Activated naive CD8-positive, alpha-beta T cell treated with anti-CD3 and anti-CD28 coated beads for 36 hours (primary cell): ENCODE measurements around the gene EPB41L3. TPM values are rescaled to one million over a fixed set of nuclear protein-coding genes. Genes with fewer than 3 reads are reported as not detected.

Experiments
- DNase-seq: peaks from one replicate; pipeline ENCODE4 v3.0.0; 2021
- H3K27ac Mint-ChIP-seq: one replicate; pipeline ENCODE4 v1.8.0; 2022; ENCODE audit warnings: mild to moderate bottlenecking, moderate library complexity, mixed read lengths
- H3K27me3 Mint-ChIP-seq: one replicate; pipeline ENCODE4 v1.8.0; 2022; ENCODE audit warnings: mild to moderate bottlenecking, mixed read lengths
- H3K36me3 Mint-ChIP-seq: one replicate; pipeline ENCODE4 v1.8.0; 2021; ENCODE audit warnings: mild to moderate bottlenecking, mixed read lengths
- H3K4me1 Mint-ChIP-seq: one replicate; pipeline ENCODE4 v1.8.0; 2021; ENCODE audit warnings: mixed read lengths
- H3K4me3 Mint-ChIP-seq: one replicate; pipeline ENCODE4 v1.8.0; 2022; ENCODE audit warnings: mild to moderate bottlenecking, moderate library complexity, mixed read lengths
- H3K9me3 Mint-ChIP-seq: one replicate; pipeline ENCODE4 v1.8.0; 2022; ENCODE audit warnings: mixed read lengths
- total RNA-seq, 2 experiments: library from RNA; stranded (reverse); gene quantifications; one replicate each; pipeline ENCODE4 v1.2.3, GENCODE V29; 2021

Gene EPB41L3
- total RNA-seq, 2 experiments from 2014 or later = 0.80 to 1.1 TPM

GRCh38 chr18:5430131-5430530 lies 113.7 kb downstream of the EPB41L3 start:
- peaks cover 4% of the 10 kb centered on the region for H3K27me3 Mint-ChIP-seq
- H3K4me3 Mint-ChIP-seq = no peak overlapping the region
- H3K36me3 Mint-ChIP-seq = no peaks in the 10 kb centered on the region
- DNase-seq = no peak
- H3K4me1 Mint-ChIP-seq = no peaks in the 10 kb centered on the region
- no peak overlapping the region for H3K27ac Mint-ChIP-seq
- no peaks in the 10 kb centered on the region for H3K9me3 Mint-ChIP-seq

GRCh38 chr18:5429681-5430080 lies 114.1 kb downstream of the EPB41L3 start:
- peaks cover 4% of the 10 kb centered on the region for H3K27me3 Mint-ChIP-seq
- no peaks in the 10 kb centered on the region for H3K9me3 Mint-ChIP-seq
- no peaks in the 10 kb centered on the region for H3K4me1 Mint-ChIP-seq
- no peaks in the 10 kb centered on the region for H3K36me3 Mint-ChIP-seq
- DNase-seq = no peak
- no peak overlapping the region for H3K4me3 Mint-ChIP-seq
- H3K27ac Mint-ChIP-seq = no peak overlapping the region

- Mint-ChIP-seq H3K27ac (no peak overlapping the region), H3K4me1 (no peaks in the 10 kb centered on the region), H3K27me3 (peaks cover 4% of the 10 kb centered on the region), H3K9me3 (no peaks in the 10 kb centered on the region), H3K4me3 (no peak overlapping the region), H3K36me3 (no peaks in the 10 kb centered on the region)
- DNase-seq = no peak
These were observed 118.1 kb downstream of the EPB41L3 start for GRCh38 chr18:5425721-5426120.

- Mint-ChIP-seq H3K9me3 (no peaks in the 10 kb centered on the region), H3K4me1 (no peaks in the 10 kb centered on the region), H3K27me3 (peaks cover 4% of the 10 kb centered on the region), H3K4me3 (no peak overlapping the region), H3K27ac (no peak overlapping the region), H3K36me3 (no peaks in the 10 kb centered on the region)
- no peak for DNase-seq
These were observed 118.7 kb downstream of the EPB41L3 start for GRCh38 chr18:5424903-5425664.

GRCh38 chr18:5422626-5423025 lies 121.2 kb downstream of the EPB41L3 start:
- Mint-ChIP-seq H3K4me3 (no peak overlapping the region), H3K9me3 (no peaks in the 10 kb centered on the region), H3K27ac (no peak overlapping the region), H3K4me1 (no peaks in the 10 kb centered on the region), H3K36me3 (no peaks in the 10 kb centered on the region), H3K27me3 (peaks cover 7% of the 10 kb centered on the region)
- DNase-seq = no peak

GRCh38 chr18:5421981-5422380 lies 121.8 kb downstream of the EPB41L3 start:
- H3K4me1 Mint-ChIP-seq = no peaks in the 10 kb centered on the region
- no peaks in the 10 kb centered on the region for H3K9me3 Mint-ChIP-seq
- no peak for DNase-seq
- no peaks in the 10 kb centered on the region for H3K36me3 Mint-ChIP-seq
- no peak overlapping the region for H3K27ac Mint-ChIP-seq
- H3K4me3 Mint-ChIP-seq = no peak overlapping the region
- peaks cover 7% of the 10 kb centered on the region for H3K27me3 Mint-ChIP-seq

- Mint-ChIP-seq H3K27ac (no peak overlapping the region), H3K9me3 (no peaks in the 10 kb centered on the region), H3K27me3 (peaks cover 4% of the 10 kb centered on the region), H3K4me1 (no peaks in the 10 kb centered on the region), H3K4me3 (no peak overlapping the region), H3K36me3 (no peaks in the 10 kb centered on the region)
- DNase-seq = no peak
These were observed 122.9 kb downstream of the EPB41L3 start for GRCh38 chr18:5420906-5421305.

GRCh38 chr18:5419601-5420000 lies 124.2 kb downstream of the EPB41L3 start:
- no peaks in the 10 kb centered on the region for H3K36me3 Mint-ChIP-seq

GRCh38 chr18:5419030-5419429 lies 124.8 kb downstream of the EPB41L3 start:
- peaks cover 4% of the 10 kb centered on the region for H3K27me3 Mint-ChIP-seq
- DNase-seq = no peak
- H3K4me3 Mint-ChIP-seq = no peak overlapping the region
- no peak overlapping the region for H3K27ac Mint-ChIP-seq
- H3K36me3 Mint-ChIP-seq = no peaks in the 10 kb centered on the region
- no peaks in the 10 kb centered on the region for H3K9me3 Mint-ChIP-seq
- no peaks in the 10 kb centered on the region for H3K4me1 Mint-ChIP-seq

More at GRCh38 chr18:5419601-5420000, 124.2 kb downstream of the EPB41L3 start:
- Mint-ChIP-seq H3K9me3 (no peaks in the 10 kb centered on the region), H3K4me3 (no peak overlapping the region), H3K27me3 (peaks cover 4% of the 10 kb centered on the region), H3K27ac (no peak overlapping the region), H3K4me1 (no peaks in the 10 kb centered on the region)
- no peak for DNase-seq

- Mint-ChIP-seq H3K27me3 (peaks cover 4% of the 10 kb centered on the region), H3K36me3 (no peaks in the 10 kb centered on the region), H3K4me3 (no peak overlapping the region), H3K27ac (no peak overlapping the region), H3K9me3 (no peaks in the 10 kb centered on the region), H3K4me1 (no peaks in the 10 kb centered on the region)
- DNase-seq = no peak
These were observed 126.5 kb downstream of the EPB41L3 start for GRCh38 chr18:5417342-5417741.

GRCh38 chr18:5416112-5416511 lies 127.7 kb downstream of the EPB41L3 start:
- no peaks in the 10 kb centered on the region for H3K4me1 Mint-ChIP-seq
- H3K27ac Mint-ChIP-seq = no peak overlapping the region

GRCh38 chr18:5415665-5416064 lies 128.1 kb downstream of the EPB41L3 start:
- Mint-ChIP-seq H3K27ac (no peak overlapping the region), H3K9me3 (no peaks in the 10 kb centered on the region), H3K4me1 (no peaks in the 10 kb centered on the region), H3K4me3 (no peak overlapping the region), H3K36me3 (no peaks in the 10 kb centered on the region), H3K27me3 (peaks cover 4% of the 10 kb centered on the region)
- DNase-seq = no peak

More at GRCh38 chr18:5416112-5416511, 127.7 kb downstream of the EPB41L3 start:
- Mint-ChIP-seq H3K36me3 (no peaks in the 10 kb centered on the region), H3K27me3 (peaks cover 4% of the 10 kb centered on the region), H3K9me3 (no peaks in the 10 kb centered on the region), H3K4me3 (no peak overlapping the region)
- DNase-seq = no peak

- no peaks in the 10 kb centered on the region for H3K9me3 Mint-ChIP-seq
- H3K36me3 Mint-ChIP-seq = no peaks in the 10 kb centered on the region
- DNase-seq = no peak
- no peak overlapping the region for H3K27ac Mint-ChIP-seq
- H3K4me3 Mint-ChIP-seq = no peak overlapping the region
- H3K4me1 Mint-ChIP-seq = no peaks in the 10 kb centered on the region
- peaks cover 4% of the 10 kb centered on the region for H3K27me3 Mint-ChIP-seq
These were observed 128.8 kb downstream of the EPB41L3 start for GRCh38 chr18:5415031-5415430.

- Mint-ChIP-seq H3K9me3 (no peaks in the 10 kb centered on the region), H3K27ac (no peak overlapping the region), H3K36me3 (no peaks in the 10 kb centered on the region), H3K27me3 (peaks cover 4% of the 10 kb centered on the region), H3K4me3 (no peak overlapping the region), H3K4me1 (no peaks in the 10 kb centered on the region)
- no peak for DNase-seq
These were observed 129.3 kb downstream of the EPB41L3 start for GRCh38 chr18:5414546-5414945.

GRCh38 chr18:5413447-5413846 lies 130.3 kb downstream of the EPB41L3 start:
- Mint-ChIP-seq H3K4me1 (no peaks in the 10 kb centered on the region), H3K4me3 (no peak overlapping the region), H3K9me3 (no peaks in the 10 kb centered on the region), H3K27ac (no peak overlapping the region), H3K36me3 (no peaks in the 10 kb centered on the region), H3K27me3 (peaks cover 1% of the 10 kb centered on the region)
- no peak for DNase-seq

- no peak for DNase-seq
- Mint-ChIP-seq H3K9me3 (no peaks in the 10 kb centered on the region), H3K27me3 (no peaks in the 10 kb centered on the region), H3K36me3 (no peaks in the 10 kb centered on the region), H3K27ac (no peak overlapping the region), H3K4me3 (no peak overlapping the region), H3K4me1 (no peaks in the 10 kb centered on the region)
These were observed 133.2 kb downstream of the EPB41L3 start for GRCh38 chr18:5410582-5410981.
